Amniotic stem cell (primary cell): ENCODE measurements around the gene PAGE2B.
"Not testable (repeated sequence)": the region's sequence is repeated elsewhere in the genome, so short reads cannot be mapped to it uniquely, and the experiment has no call there.

Source experiments
- DNase-seq: peaks from one replicate; lab custom pipeline; 2025; lab: John Stamatoyannopoulos, UW

The PAGE2B gene

DNA sequence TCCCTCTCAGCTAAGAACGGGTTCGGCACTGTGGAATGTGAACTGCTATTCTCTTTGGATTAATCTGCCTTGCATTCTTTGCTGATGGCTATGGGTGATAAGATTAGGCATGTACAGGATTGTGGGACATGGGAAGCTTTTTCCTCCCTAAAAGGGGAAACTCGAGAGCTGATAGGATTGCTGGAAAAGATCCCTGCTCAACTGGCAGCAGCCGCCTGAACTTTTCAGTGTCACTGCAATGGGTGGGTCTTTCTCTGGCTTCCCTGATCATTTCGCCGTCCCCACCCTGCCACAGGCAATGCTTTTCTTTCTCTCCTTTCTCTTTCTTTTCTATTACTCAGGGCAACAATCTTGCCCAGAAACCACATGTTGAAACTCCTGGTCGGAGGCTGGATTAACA lies 34.5 kb downstream of the PAGE2B start:
- DNase-seq: no peak

DNA sequence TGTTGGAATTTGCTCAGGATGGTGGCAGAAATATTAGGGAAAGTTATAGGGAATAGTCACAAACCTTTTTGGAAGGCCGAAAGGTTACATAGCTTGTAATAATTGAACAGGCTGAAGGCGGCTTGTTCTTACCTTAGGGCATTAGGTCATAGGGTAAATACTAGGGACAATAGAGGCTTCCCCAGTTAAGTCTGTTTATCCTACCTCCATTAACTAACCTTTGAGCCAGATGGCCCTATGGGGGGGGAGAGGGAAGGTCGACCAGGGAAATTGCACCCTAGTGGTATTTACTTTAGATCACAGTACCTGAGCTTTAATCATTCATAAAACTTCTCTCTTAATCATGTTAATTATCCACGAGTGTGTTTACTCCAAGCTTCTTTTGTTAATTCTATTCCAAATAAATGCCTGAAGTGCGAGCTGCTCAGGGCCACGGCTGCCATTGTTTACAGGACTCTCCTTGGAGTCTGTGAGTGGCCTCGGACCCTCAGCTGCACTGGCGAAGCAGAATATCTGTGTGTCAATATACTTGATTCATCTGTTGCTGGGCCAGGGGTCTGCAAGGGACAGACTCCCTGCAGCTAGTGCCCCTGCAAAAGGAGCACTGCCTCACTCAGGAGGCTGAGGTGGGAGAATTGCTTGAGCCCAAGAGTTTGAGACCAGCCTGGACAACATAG lies 36.9 kb downstream of the PAGE2B start:
- no peak for DNase-seq

GRCh38 chrX:55116589-55116988 lies 41.8 kb downstream of the PAGE2B start:
- not testable (repeated sequence) for DNase-seq

DNA sequence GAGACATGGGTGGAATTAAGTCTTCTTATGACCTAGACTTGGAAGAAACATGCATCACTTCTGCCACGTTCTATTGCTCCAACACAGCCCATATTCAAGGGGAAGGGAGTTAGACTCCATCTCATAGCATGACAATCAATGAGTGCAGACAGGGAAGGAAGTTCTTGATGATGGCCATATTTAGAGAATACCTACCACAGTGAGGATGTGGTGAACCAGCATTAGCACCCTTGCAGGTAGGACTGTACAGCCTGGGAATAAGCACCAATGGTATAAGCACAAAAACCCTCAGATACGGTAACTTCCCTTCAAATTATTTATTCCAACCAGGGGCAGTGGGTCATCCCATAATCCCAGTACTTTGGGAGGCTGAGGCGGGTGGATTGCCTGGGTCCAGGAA lies 43.7 kb downstream of the PAGE2B start:
- DNase-seq: no peak

GRCh38 chrX:55119271-55119670 lies 44.4 kb downstream of the PAGE2B start:
- no peak for DNase-seq

GRCh38 chrX:55119712-55120111 lies 44.9 kb downstream of the PAGE2B start:
- no peak for DNase-seq

- no peak for DNase-seq
Observed at GRCh38 chrX:55120761-55121358, 46.0 kb downstream of the PAGE2B start.

- DNase-seq: no peak
Observed at GRCh38 chrX:55123900-55124299, 49.1 kb downstream of the PAGE2B start.

DNA sequence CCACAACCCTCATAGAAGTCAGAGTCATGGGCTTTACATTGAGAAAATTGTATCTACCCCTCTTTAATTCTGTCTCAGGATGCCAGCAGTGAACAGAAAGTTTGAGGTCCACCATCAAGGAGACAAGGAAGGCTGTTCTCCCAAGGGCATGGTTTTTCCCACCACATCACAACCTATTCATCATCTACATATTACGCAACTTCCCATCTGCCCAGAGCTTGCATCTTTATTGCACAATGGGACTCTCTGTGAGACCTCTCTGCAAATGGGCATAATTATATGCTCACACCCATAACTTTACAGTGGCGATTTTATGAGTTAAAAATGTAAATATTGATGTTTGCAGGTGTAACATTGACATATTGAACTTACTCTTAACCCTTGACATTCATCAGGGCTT lies 52.9 kb downstream of the PAGE2B start:
- DNase-seq: no peak
